HUDEP-2 (cell line): Measurements from ENCODE around the gene ATAD3C.
"Not testable (repeated sequence)": the region's sequence is repeated elsewhere in the genome, so short reads cannot be mapped to it uniquely, and the experiment has no call there.

Experiments
- DNase-seq, 76 experiments: peaks; one replicate each; lab custom pipeline; 2025; ENCODE audit not compliant: unreplicated experiment in 76 of 76; lab: John Stamatoyannopoulos, UW

Gene ATAD3C

GRCh38 chr1:1418464-1419362, 30.8 kb upstream of the ATAD3C start:
- DNase-seq: no peak

GRCh38 chr1:1419363-1419812, 30.1 kb upstream of the ATAD3C start:
- no peak for DNase-seq

GRCh38 chr1:1419813-1420653, 29.5 kb upstream of the ATAD3C start:
- DNase-seq: no peak

- DNase-seq: no peak
These were observed 28.8 kb upstream of the ATAD3C start for GRCh38 chr1:1420654-1421141.

GRCh38 chr1:1421147-1421906, 28.2 kb upstream of the ATAD3C start, which contains the start of gene ANKRD65:
Gene ANKRD65, minus strand, starts transcription at chr1:1421276. Its CDS starts 271 bp downstream, at chr1:1421005.
- DNase-seq: no peak

DNA sequence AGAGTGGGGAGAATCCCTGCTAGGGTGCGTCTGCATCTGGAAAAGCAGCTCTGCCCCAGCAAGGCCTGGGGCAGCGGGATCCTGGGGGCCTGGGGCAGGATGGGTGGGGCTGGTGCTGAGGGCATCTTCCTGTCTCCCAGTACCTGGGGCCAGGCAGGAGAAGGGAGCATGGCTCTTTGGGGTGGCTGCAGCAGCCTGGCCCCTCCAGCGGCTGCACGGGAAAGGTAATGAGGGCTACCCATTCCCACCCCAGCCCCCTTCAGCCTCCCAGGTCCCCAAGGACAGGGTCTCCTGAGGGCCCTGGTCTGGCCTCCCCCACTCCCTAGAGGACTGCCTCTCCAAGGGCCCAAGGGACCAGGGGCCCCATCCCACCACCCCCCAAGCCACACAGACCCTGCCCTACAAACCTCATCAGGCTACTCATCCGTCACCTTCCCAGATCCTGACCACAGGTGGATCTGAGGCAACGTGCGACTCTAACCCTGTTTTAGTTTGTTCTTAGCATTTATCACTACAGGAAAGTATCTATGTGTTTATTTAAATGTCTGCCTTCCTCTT, 27.5 kb upstream of the ATAD3C start:
- no peak for DNase-seq

DNA sequence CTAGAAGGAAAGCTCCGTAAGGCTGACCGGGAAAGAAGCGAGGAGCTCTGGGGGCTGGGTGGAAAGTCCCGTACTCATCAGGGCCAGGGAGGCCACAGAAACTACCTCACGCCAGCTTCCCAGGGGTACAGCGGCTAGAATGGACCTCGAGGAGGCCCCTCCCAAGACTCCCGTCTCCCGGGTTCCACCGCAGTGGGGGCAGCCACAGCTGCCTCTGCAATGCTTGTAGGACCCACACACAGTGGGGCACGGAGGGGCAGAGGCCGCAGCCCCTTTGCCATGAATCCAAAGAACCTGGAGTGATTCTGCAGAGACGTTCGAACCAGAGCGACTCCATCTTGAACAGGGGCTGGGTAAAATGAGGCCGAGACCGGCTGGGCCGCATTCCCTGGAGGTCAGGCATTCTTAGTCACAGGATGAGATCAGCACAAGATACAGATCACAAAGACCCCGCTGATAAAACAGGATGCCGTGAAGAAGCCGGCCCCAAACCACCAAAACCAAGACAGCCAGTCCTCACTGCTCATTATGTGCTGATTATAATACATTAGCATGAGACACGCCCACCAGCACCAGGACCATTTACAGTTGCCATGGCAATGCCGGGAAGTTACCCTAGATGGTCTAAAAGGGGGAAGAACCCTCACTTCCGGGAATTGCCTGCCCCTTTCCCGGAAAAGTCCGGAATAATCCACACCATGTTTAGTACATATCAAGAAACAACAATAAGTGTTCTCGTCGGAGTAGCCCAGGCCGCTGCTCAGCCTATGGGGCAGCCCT, 26.8 kb upstream of the ATAD3C start:
- no peak for DNase-seq

DNA sequence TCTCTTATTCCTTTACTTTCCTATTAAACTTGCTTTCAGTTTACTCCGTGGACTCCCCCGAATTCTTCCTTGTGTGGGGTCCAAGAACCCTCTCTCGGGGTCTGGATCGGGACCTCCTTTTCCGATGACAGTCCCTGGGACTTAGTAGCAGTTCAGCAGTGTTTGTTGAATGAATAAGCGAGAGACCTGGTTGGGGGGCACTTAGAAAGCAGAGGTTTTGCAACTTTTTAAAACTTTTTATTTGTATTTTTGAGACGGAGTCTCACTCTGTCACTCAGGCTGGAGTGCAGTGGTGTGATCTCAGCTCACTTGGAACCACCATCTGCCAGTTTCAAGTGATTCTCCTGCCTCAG, 26.3 kb upstream of the ATAD3C start:
- DNase-seq: no peak

GRCh38 chr1:1424707-1425106, 24.8 kb upstream of the ATAD3C start:
- DNase-seq: no peak

DNA sequence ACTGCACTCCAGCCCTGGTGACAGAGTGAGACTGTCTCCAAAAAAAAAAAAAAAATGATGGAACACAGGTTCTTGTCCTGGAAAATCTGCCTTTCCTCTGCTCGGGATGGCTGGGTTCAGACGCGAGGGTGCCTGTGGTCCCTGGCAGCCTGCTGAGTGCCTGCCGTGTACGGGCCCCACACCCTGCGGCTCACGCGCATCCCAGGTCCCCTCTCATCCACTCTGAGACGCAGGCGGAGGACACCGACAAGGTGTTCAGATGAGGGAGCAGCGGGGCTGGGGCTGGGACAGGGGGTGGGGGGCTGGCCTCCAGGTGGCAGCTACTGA, 24.1 kb upstream of the ATAD3C start:
- no peak for DNase-seq

DNA sequence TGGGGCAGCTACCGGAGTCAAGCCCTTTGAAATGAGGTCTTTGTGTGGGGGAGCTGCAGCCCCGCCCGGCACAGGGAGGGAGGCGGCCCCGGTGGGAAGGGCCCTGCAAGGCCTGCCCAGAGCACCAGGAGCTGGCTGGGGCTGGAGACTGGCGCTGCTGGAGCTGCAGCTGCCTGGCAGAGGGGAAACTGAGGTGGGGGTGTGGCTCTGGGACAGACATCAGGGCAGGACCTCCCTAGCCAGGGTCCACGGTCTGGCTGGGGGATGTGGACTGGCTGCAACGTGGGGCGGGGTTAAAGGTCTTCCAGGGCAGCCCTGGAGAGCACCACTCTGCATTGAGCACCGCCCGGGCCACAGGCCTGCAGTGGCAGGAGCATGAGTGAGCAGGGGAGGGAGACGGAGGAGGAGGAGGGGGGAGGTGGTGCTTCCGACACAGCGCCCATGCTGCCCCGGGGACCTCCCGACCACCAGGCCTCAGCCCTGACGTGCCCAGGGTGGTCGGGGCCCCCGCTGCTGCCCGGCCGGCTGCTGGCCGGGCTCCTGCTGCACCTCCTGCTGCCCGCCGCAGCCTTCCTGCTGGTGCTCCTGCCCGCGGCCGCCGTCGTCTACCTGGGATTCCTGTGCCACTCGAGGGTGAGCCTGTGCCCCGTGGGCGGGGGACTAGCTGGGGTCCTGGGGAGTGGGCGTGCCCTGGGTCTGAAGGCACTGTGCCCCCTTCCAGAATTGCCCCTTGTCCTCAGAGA, 23.6 kb upstream of the ATAD3C start:
- DNase-seq: no peak

DNA sequence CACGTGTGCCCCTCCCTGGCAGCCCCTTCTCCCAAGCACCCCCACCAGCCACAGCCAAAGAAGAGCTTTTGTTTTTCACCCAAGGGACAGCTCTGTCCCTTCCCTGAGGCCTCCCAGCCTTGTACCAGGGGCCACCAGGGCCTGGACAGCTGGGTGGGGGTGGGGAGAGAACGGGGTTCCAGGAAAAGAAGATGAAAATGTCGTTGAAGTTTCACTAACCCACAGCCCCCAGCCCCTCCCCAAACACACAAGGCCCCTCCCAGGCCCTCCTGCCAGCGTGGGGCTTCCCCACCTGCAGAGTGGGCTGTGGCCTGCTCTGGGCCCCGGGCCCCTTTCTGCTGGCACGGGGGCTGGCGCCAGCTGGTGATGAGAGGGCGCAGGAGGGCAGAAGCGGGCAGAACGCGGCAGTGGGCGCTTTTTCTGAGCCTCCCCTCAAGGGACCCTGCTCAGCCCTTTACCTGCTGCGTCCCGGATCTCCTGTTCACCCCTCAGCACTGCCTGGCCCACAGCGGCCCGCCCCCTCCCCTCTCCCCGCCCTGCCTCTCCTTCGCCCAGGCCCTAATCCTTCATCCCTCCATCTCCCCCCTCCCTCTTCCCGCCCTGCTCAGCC, 22.9 kb upstream of the ATAD3C start:
- DNase-seq: no peak

GRCh38 chr1:1427106-1427819, 22.2 kb upstream of the ATAD3C start:
- DNase-seq: no peak

DNA sequence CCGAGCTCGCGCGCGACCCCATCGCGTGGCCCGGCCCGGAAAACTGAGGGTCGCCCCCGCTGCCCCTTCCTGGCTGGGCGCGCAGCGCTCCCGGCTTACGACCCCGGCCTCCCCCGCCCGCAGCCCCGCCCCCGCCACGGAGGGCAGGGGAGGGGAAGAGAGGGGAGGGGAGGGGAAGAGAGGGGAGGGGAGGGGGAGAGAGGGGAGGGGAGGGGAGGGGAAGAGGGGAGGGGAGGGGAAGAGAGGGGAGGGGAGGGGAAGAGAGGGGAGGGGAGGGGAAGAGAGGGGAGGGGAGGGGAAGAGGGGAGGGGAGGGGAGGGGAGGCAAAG, 21.7 kb upstream of the ATAD3C start:
- DNase-seq: no peak

DNA sequence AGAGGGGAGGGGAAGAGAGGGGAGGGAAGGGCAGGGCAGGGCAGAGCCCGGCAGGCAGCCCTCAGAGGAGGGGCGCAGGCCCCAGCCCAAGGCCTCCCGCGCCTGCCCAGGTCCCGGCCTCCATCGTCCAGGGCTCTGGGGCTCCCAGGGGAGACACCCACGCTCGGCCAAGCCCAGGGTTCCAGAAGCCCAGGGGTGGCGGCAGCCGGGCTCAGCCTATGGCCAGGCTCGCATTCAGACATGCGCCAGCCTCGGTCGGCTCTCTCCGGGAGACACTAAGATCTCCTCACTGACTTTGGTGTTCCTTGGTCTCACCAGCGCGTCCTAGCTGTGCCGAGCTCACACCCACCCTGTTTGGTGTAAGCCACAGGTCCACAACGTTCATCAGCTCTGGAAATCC, 21.3 kb upstream of the ATAD3C start:
- no peak for DNase-seq

DNA sequence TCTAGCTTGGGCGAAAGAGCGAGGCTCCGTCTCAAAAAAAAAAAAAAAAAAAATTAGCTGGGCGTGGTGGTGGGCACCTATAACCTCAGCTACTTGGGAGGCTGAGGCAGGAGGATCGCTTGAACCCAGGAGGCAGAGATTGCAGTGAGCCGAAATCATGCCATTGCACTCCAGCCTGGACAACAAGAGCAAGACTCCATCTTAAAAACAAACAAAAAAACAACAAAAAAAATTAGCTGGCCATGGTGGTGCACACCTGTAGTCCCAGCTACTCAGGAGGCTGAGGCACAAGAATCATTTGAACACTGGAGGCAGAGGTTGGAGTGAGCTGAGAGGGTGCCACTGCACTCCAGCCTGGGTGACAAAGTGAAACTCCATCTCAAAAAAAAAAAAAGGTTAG, 20.5 kb upstream of the ATAD3C start:
- not testable (repeated sequence) for DNase-seq

- no peak for DNase-seq
These were observed 19.8 kb upstream of the ATAD3C start for GRCh38 chr1:1429671-1430073.
